Uterus (tissue), 4 donors: ENCODE measurements around the gene RAB43. TPM values are rescaled to one million over a fixed set of nuclear protein-coding genes. Genes with fewer than 3 reads are reported as not detected.
"Not testable (repeated sequence)": the region's sequence is repeated elsewhere in the genome, so short reads cannot be mapped to it uniquely, and the experiment has no call there.

Experiments
- DNase-seq, 2 donors: peaks; one replicate each; pipeline ENCODE4 v3.0.0-alpha.2; 2019 to 2020
- H3K27ac ChIP-seq, 2 donors: fragments of 200-600 bp; sonication (generic); 1 replicate in 1 of 2; 2 replicates in 1 of 2; pipeline ENCODE4 v1.5.1; 2016 to 2018
- H3K27me3 ChIP-seq, 2 donors: fragments of 200-600 bp; sonication (generic); one replicate each; pipeline ENCODE4 v1.5.1; 2018 to 2019; ENCODE audit warnings: control low read depth in 1 of 2
- H3K36me3 ChIP-seq, 2 donors: fragments of 200-600 bp; sonication (generic); one replicate each; pipeline ENCODE4 v1.5.1; 2019; ENCODE audit warnings: control low read depth in 1 of 2
- H3K4me1 ChIP-seq, 2 donors: fragments of 200-600 bp; sonication (generic); one replicate each; pipeline ENCODE4 v1.5.1; 2018 to 2019; ENCODE audit warnings: control low read depth in 1 of 2
- H3K4me3 ChIP-seq, 2 donors: fragments of 200-600 bp; sonication (generic); 1 replicate in 1 of 2; 2 replicates in 1 of 2; pipeline ENCODE4 v1.5.1; 2018 to 2019; ENCODE audit warnings: mild to moderate bottlenecking in 1 of 2
- H3K9me3 ChIP-seq, 2 donors: fragments of 200-600 bp; sonication (generic); one replicate each; pipeline ENCODE4 v1.5.1; 2019; ENCODE audit warnings: control low read depth in 1 of 2
- POLR2A ChIP-seq, 2 donors: fragments of 450-650 bp; IDR thresholded peaks; one replicate each; pipeline ENCODE4 v1.6.1; 2016; ENCODE audit warnings: antibody characterized with exemption in 2 of 2, mild to moderate bottlenecking in 1 of 2, moderate library complexity in 1 of 2
- intact Hi-C: fragments of 100-400 bp; cut with DNase I; formaldehyde crosslinking; loops from one replicate; pipeline ENCODE4 v1.15.1; 2023; ENCODE audit warnings: low total_unique reads
- total RNA-seq, 4 donors: library from RNA; depleted of rRNA in 3 of 4; stranded (reverse); fragments of >200 nt in 3 of 4; gene quantifications; one replicate each; pipeline versions ENCODE4 v1.1.0 to v1.2.4, GENCODE V29; 2014 to 2023
- TF ChIP-seq, protein P1 (sequence below), 4 experiments: fragments of 200-600 bp in 2 of 4; fragments of 450-650 bp in 2 of 4; sonication (generic) in 2 of 4; IDR thresholded peaks; one replicate each; pipeline ENCODE4 v1.5.1; 2016 to 2019; ENCODE audit warnings: antibody characterized with exemption in 4 of 4, mild to moderate bottlenecking in 2 of 4, moderate library complexity in 1 of 4
- donor health status: DM: yes; HTN: yes; CAD: no.

RAB43 gene
- total RNA-seq, 4 donors from 2014 or later, result 10.8 to 38.2 (median 26.8) TPM

DNA sequence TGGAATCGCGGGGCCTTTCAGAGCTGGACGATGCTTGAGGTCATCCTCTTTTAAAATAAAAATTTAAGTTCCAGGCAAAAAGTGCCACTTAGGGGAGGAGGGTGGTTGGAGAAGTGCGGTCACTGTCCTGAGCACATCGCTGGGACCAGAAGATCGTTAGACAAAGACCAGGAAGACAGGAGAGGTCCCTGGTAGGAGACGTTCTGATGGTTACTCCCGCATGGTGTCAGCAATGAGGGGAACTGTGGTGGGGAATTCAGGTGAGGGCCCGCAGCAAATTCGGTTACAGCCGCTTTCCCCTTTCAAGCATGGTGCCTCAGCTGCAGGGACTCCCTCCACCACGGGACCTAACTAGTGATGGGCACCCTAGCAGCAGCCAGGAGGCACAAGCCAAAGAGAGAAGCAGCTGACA lies 40.3 kb upstream of the RAB43 start:
- no peaks in the 10 kb centered on the region for H3K9me3 ChIP-seq
- intact Hi-C loops, result no loop called here
- TF ChIP-seq, protein P1, sequence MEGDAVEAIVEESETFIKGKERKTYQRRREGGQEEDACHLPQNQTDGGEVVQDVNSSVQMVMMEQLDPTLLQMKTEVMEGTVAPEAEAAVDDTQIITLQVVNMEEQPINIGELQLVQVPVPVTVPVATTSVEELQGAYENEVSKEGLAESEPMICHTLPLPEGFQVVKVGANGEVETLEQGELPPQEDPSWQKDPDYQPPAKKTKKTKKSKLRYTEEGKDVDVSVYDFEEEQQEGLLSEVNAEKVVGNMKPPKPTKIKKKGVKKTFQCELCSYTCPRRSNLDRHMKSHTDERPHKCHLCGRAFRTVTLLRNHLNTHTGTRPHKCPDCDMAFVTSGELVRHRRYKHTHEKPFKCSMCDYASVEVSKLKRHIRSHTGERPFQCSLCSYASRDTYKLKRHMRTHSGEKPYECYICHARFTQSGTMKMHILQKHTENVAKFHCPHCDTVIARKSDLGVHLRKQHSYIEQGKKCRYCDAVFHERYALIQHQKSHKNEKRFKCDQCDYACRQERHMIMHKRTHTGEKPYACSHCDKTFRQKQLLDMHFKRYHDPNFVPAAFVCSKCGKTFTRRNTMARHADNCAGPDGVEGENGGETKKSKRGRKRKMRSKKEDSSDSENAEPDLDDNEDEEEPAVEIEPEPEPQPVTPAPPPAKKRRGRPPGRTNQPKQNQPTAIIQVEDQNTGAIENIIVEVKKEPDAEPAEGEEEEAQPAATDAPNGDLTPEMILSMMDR (IDR thresholded peaks at IDR 0.05), result no peak
- no peak for TF ChIP-seq POLR2A (IDR thresholded peaks at IDR 0.05)
- no peak for DNase-seq
- H3K4me3 ChIP-seq, result peak overlapping the region; percentile 68 to 91
- H3K4me1 ChIP-seq, result peaks cover 0 to 19% of the 10 kb centered on the region in 2 donors
- H3K27me3 ChIP-seq, result no peaks in the 10 kb centered on the region
- H3K27ac ChIP-seq, result peak overlapping the region; percentile 92 to 93
- H3K36me3 ChIP-seq, result no peaks in the 10 kb centered on the region

DNA sequence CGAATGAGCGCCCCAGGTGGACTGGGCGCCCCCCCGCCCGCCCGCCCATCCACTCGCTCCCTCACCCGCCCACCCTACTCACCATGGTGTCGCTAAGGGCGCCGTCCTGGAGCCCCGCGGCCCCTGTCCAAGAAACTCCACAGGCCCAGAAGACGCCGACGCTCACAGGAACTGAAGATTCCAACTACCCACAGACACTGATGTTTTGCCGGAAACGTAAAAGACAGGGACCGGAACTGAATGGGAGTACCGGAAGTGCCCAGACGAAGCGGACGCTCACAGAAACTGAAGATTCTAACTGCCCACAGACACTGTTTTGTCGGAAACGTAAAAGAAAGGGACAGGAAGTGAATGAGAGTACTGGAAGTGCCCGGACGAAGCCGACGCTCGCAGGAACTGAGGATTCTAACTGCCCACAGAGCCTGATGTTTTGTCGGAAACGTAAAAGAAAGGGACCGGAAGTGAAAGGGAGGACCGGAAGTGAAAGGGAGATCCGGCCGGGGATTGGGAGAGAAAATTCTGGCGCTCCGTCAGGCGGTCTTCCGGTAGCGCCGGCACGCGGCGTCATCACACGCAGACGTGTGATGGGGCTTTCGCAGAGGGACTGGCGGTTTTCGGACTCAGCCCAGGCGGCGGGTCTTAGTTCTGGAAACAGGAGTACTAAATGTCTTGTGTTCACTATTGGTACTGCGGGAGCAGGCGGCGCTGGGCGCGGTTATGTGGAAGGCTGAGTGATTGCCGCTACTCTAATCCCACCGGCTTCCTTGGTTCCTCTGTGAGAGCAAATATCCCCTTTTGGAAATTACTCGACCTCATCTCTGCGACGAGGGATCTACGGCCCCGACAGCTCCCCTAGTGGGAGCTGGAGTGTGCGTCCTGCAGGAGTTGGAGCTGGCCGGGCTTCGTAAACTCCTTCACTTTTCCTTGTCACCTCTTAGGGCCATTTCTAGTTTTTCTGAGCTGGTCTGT lies 39.6 kb upstream of the RAB43 start, which contains the start of gene ISY1:
TSS of gene ISY1 (minus strand) at position 173 of the 969 bp plus-strand sequence. CDS start at position 85, 88 bp downstream.
- Histone ChIP-seq H3K27me3 (no peaks in the 10 kb centered on the region), H3K4me3 (peak within 1 kb of the TSS; percentile 68 to 91), H3K9me3 (no peaks in the 10 kb centered on the region), H3K27ac (peak within 1 kb of the TSS; percentile 92 to 93), H3K4me1 (peaks cover 0 to 19% of the 10 kb centered on the region in 2 donors), H3K36me3 (no peaks in the 10 kb centered on the region)
- intact Hi-C loops, result no loop called here
- TF ChIP-seq, protein P1 (IDR thresholded peaks at IDR 0.05), result peak; percentile 48 to 63 (median 56)
- peak; percentile 49 to 82 for TF ChIP-seq POLR2A (IDR thresholded peaks at IDR 0.05)
- peak; percentile 89 to 91 for DNase-seq

DNA sequence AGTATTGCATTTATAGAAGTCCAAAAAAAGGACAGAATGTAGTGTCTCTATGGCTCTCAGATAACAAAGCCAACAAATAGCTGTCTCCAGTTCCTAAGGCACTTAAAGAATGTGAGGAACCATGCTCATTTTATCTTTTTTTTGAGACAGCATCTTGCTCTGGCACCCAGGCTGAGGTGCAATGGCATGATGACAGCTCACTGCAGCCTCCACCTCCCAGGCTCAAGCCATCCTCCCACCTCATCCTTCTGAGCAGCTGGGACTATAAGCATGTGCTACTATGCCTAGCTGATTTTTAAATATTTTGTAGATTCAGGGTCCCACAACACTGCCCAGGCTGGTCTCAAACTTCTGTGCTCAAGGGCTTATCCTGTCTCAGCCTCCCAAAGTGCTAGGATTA lies 23.2 kb upstream of the RAB43 start:
- TF ChIP-seq, protein P1 (IDR thresholded peaks at IDR 0.05), result no peak
- TF ChIP-seq POLR2A (IDR thresholded peaks at IDR 0.05), result no peak
- H3K27me3 ChIP-seq, result no peaks in the 10 kb centered on the region
- H3K4me3 ChIP-seq, result no peak overlapping the region
- no peaks in the 10 kb centered on the region for H3K9me3 ChIP-seq
- DNase-seq, result no peak
- intact Hi-C loops, result no loop called here
- H3K36me3 ChIP-seq, result no peaks in the 10 kb centered on the region
- H3K27ac ChIP-seq, result no peak overlapping the region
- no peaks in the 10 kb centered on the region for H3K4me1 ChIP-seq

DNA sequence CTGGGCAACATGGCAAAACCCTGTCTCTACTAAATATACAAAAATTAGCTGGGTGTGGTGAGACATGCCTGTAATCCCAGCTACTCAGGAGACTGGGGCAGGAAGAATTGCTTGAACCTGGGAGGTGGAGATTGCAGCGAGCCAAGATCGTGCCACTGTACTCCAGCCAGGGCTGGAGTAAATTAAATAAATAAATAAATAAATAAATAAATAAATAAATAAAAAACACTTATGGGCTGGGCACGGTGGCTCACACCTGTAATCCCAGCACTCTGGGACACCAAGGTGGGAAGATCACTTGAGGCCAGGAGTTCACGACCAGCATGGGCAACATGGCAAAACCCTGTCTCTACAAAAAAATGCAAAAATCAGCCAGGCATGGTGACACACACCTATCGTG lies 19.4 kb upstream of the RAB43 start:
- DNase-seq, H3K4me3 ChIP-seq, intact Hi-C loops, H3K27me3 ChIP-seq, H3K27ac ChIP-seq, H3K36me3 ChIP-seq, H3K4me1 ChIP-seq, H3K9me3 ChIP-seq: not testable (repeated sequence)

DNA sequence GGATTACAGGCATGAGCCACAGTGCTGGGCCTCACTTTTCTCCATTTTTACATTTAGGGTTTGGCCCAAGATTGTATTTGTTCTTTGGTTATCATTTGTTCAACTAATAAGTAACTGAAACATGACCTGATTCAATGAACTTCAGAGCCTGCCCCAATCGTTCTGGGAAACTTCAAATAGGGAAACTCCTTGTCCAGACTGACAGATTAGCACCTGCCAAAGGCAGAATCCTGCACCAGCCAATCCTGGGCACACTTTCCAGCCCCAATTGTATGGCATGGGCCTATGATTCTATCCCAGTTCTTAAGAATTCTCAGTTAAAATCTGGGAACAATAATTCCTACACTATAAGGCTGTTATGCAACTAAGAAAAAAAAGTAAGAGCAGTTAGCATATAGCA lies 18.3 kb upstream of the RAB43 start:
- TF ChIP-seq POLR2A (IDR thresholded peaks at IDR 0.05), result no peak
- TF ChIP-seq, protein P1 (IDR thresholded peaks at IDR 0.05), result no peak
- Histone ChIP-seq H3K36me3 (no peaks in the 10 kb centered on the region), H3K4me1 (no peaks in the 10 kb centered on the region), H3K9me3 (no peaks in the 10 kb centered on the region), H3K4me3 (no peak overlapping the region), H3K27me3 (no peaks in the 10 kb centered on the region), H3K27ac (no peak overlapping the region)
- intact Hi-C loops, result no loop called here
- DNase-seq, result no peak

DNA sequence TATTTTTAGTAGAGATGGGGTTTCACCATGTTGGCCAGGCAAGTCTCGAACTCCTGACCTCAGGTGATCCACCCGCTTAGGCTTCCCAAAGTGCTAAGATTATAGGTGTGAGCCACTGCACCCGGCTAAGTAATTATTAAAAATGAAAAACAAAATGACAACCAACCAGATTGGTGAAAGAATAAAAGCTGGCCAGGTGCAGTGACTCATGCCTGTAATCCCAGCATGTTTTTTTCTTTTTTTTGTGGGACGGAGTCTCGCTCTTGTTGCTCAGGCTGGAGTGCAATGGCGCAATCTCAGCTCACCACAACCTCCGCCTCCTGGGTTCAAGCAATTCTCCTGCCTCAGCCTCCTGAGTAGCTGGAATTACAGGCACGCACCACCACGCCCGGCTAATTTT lies 14.7 kb upstream of the RAB43 start:
- DNase-seq, intact Hi-C loops, H3K4me3 ChIP-seq, H3K36me3 ChIP-seq, H3K9me3 ChIP-seq, H3K4me1 ChIP-seq, H3K27me3 ChIP-seq, H3K27ac ChIP-seq: not testable (repeated sequence)
